LNCAP (cell line): Measurements from ENCODE around the gene OPN4.

Source experiments
- TF ChIP-seq, protein P1 (sequence below): fragments of 450-650 bp; IDR thresholded peaks from 2 replicates; pipeline ENCODE4 v1.5.1; 2017; ENCODE audit warnings: mild to moderate bottlenecking

OPN4 gene, protein sequence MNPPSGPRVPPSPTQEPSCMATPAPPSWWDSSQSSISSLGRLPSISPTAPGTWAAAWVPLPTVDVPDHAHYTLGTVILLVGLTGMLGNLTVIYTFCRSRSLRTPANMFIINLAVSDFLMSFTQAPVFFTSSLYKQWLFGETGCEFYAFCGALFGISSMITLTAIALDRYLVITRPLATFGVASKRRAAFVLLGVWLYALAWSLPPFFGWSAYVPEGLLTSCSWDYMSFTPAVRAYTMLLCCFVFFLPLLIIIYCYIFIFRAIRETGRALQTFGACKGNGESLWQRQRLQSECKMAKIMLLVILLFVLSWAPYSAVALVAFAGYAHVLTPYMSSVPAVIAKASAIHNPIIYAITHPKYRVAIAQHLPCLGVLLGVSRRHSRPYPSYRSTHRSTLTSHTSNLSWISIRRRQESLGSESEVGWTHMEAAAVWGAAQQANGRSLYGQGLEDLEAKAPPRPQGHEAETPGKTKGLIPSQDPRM

DNA sequence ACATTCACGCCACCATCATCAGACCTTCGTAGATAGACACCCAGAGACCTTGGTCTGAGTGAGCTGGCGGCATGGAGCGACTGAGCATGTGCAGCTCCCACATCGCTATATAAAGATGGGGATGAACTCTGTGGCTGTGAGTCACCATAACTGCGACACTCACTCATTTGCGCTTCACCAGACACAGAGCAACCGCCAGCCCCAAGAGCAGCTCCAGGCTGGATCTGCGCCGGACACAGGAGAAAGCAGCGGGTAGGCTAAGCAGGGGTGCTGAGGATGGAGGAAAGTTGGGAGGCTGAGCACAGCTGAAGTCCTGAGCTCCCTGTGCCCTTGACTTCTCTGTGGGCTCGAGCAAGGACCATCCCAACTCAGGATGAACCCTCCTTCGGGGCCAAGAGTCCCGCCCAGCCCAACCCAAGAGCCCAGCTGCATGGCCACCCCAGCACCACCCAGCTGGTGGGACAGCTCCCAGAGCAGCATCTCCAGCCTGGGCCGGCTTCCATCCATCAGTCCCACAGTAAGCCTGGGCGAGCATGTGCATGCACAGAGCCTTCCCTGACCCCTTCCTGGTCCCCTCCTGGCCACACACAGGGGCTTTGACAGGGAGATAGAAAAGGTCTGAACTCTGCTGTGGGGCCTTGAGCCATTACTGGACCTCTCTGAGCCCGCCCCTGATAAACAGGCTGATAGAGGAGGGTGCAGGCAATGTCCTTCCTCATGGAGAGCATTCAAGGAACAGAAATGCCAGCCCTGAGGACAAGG lies at the start of gene OPN4:
Gene OPN4, plus strand, starts transcription at position 137 of the 762 bp plus-strand sequence. Its CDS starts 237 bp downstream, at position 374.
- TF ChIP-seq, protein P1, sequence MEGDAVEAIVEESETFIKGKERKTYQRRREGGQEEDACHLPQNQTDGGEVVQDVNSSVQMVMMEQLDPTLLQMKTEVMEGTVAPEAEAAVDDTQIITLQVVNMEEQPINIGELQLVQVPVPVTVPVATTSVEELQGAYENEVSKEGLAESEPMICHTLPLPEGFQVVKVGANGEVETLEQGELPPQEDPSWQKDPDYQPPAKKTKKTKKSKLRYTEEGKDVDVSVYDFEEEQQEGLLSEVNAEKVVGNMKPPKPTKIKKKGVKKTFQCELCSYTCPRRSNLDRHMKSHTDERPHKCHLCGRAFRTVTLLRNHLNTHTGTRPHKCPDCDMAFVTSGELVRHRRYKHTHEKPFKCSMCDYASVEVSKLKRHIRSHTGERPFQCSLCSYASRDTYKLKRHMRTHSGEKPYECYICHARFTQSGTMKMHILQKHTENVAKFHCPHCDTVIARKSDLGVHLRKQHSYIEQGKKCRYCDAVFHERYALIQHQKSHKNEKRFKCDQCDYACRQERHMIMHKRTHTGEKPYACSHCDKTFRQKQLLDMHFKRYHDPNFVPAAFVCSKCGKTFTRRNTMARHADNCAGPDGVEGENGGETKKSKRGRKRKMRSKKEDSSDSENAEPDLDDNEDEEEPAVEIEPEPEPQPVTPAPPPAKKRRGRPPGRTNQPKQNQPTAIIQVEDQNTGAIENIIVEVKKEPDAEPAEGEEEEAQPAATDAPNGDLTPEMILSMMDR = no peak

DNA sequence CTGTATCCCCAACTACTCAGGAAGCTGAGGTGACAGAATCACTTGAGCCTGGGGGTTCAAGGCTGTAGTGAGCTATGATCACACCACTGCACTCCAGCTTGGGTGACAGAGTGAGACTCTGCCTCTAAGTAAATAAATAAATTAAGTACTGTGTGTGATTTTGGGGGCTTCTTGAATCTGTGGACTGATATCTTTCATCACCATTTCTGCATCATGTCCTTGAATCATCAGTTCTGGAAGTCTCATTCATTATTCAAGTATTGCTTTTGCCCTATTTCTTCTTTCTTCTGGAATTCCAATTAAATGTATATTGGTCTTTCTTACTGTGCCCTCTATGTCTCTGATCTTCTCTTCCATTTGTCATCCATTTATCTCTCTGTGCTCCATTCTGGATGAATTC lies 46.7 kb upstream of the OPN4 start:
- TF ChIP-seq, protein P1 = no peak

DNA sequence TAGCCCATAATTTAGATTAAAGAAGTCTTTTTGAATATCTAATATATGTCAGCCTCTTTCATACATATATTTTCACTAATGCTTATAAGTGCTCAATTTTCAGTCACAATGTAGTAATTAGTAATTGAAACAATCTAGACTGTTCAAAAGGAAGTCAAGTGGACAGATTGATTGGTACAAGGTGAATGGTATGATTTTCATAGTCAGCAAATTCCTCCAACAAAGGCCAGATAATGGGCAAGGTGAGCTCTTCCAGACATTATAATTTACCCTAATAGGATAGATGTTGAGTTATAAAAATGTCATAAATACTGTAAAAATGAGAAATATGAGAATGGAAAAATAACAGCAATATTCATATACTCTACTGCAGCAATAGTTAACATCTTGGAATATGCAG lies 44.4 kb upstream of the OPN4 start:
- TF ChIP-seq, protein P1 = no peak

DNA sequence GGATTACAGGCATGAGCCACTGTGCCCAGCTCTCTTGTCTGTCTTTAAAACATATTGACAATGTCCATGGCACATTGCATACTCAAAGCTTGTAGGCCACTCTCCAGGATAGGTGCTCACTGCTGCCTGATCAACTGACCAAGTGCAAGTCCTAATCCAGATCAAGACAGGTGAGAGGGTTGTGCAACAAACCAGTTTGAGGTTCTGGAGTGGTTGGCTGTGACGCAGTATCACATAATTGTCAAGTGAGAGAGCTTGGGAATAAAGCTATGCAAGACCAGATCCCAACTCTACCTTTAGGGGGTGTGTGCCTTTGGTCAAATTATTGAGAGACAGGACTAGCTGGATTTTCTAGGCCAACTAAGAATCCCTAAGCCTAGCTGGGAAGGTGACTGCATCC lies 43.0 kb upstream of the OPN4 start:
- TF ChIP-seq, protein P1 = no peak

DNA sequence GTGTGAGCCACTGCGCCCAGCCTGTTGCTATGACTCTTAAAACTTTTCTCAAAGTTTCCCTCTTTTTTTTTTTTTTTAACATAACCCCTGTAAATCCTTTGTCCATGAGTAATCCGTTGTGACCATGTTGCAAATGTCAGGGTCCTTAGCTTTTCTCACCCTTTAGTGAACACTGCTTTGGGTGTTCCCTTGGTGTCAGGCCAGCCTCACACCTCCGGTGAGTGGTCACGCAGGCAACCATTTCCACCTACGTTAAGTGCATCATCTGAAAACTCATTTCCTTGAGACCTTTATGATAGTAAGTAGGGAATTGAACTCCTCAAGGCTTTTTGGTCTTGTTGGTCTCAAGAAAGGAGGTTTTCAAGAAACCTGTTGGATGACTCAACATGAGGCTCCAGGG lies 41.3 kb upstream of the OPN4 start:
- TF ChIP-seq, protein P1 = no peak

DNA sequence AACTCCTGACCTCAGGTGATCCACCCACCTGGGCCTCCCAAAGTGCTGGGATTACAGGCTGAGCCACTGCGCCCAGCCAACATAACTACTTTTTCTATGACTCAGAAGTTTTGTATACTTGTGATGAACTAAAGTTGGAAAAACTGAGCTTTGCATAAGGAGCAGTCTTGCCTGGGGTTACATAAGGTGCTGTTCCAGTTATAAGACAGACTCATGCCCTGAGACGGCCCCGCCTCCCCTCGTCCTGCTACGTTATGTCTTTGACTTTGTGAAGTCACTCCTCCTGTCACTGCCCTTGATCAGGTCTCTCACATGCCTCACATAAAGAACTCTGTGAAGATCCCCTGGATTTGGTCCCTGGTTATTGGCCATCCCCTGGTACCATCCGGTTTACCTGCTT lies 40.4 kb upstream of the OPN4 start:
- TF ChIP-seq, protein P1 = no peak

DNA sequence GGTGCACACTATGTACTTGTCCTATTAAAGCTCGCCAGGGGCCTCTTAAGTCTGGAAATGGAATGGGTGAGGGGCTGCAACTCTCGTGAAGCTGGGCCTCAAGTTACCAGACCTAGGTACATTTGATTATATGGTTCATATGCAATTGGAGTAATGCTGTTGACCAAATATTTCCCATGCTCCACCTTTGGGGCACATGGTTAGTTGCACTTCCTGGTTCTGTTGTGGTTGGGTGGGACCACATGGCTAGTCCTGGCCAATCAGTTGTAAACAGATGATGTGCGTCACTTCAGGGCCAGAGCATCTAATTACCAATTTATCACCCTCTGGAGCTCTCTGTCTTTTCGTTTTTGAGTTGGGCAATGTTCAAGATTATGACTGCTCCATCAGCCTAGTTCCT lies 39.5 kb upstream of the OPN4 start:
- TF ChIP-seq, protein P1 = no peak
